Measurements from ENCODE around the gene SCN3A.

SCN3A gene

DNA sequence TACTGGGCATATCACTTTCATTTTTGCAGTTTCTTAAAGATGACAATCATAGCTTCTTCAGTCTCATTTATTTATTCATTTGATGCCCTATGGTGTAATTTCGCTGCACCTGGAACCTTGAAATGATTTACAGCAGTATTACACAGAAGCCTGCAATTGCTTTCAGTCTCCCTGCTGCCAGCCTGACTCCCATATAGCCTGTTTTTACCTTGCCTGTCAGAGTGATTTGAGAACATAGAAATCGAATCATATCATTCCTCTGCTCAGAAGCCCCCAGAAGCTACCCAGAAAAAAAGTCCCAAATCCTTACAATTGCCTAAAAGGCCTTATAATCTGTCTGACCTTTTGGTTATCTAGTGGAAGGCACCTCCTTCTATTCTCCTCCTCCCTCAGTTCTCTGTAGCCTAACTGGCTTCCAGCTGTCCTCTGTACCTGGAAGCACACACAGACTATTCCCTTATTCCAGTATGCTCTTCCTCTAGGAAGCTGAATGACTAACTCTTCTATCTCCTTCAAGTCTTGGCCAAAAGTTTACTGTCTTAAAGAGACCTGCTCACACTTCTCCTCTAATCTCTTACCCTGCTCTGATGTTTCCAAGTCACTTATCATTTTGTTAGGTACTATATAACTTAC, 12.6 kb downstream of the SCN3A start:
- no peak for DNase-seq (ENCODE audit: low spot score)

DNA sequence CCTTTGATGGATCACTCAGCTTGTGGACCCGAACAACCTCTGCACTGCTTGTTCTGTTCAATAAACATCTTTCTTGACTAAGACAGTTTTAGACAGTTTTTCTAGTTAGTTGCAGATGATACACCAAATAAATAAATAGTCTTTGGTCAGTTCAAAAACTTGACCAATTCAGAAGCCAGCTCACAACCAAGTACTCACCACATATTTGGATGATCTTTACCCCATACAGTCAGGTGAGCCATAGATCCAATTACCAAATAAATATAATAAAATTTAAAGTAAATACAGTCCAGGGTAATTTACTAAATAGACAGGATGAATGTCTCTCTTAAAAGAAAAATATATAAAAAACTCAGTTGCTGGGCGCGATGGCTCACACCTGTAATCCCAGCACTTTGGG, 18.2 kb downstream of the SCN3A start:
- DNase-seq (ENCODE audit: low spot score), result no peak

DNA sequence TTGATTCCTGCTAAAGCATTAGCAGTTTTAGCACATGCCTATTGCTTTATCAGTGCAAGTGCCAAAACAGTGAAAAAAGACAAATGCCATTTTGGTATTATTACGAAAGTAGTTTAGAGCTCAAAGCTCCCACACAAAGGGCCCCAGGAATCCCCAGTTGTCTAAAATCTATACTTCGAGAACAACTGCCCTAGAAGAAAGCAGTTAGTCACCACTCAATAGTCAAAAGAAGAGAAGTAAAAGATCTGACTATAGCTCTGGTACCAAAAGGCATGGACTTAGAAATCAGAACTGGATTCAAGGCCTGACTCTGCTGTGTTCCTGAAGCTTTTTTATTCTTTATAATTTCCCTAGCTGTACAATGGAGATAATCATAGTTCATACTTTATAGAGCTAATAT, 21.8 kb downstream of the SCN3A start:
- DNase-seq (ENCODE audit: low spot score), result no peak

DNA sequence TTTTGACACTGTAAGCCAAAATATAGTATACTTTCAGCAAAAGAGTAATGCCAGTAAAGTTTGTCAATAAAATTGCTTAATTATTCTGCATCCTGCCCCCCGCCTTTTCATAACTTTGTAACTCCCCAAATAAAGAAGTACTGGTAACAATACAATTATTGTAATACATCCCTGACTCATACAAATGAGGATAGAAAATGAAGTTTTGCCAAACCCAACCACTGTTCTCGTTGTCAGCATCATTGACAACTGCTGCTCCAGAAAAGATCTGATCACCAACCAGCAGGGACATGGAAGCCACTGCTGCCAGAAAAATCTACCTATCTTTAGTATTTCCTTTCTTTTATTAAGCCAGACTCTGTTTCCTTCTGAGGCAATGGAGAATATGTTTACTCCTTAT, 27.1 kb downstream of the SCN3A start:
- DNase-seq (ENCODE audit: low spot score), result no peak

DNA sequence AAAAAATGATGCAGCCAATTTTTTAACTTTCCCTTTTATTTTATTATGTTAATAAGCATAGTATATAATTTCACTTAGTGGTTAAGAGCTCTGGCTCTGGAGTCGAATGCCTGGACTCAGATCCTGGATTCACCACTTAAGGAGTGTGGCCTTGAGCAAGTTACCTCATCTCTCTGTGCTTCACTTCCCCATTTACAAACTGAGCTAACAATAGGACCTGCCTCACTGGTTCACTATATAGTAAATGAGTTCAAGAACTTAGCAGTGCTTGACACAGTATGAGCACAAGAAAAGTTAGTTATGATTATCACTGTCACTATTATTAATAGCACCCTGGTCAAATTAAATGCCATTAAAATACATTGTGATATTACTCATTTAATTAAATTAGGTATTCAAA, 30.6 kb downstream of the SCN3A start:
- no peak for DNase-seq (ENCODE audit: low spot score)

DNA sequence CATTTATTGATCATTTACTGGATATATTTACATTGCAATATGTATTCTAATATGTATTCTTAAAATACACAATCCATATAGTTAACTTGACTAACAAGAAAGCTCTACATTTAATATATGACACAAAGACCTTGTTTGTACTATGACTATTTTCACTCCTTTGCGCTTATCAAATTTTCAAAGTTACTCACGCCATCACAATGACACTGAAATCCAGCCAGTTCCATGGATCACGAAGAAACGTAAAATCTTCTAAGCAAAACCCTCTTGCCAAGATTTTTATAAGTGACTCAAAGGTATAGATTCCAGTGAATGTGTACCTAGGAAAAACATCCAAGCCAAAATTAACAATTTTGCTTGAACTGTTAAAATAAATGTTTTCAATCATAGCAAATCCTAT, 39.6 kb downstream of the SCN3A start:
- no peak for DNase-seq (ENCODE audit: low spot score)

DNA sequence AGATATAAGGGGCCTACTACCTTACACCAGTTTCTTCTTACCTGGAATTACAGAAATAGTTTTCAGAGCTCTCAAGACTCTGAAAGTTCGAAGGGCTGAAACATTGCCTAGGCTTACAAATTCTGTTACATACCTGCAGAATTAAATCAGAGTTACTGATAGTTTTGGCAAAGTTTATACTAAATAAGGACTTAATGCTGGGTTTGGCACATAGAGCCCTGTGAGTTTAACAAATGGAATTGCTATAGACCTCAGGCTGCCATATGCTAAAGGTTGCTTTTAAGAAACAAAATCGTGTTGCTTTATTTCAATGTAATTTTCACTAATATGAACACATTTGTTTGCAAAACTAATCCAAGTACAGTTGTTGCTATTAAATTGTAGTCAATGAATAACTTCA, 40.1 kb downstream of the SCN3A start:
- DNase-seq (ENCODE audit: low spot score), result no peak

DNA sequence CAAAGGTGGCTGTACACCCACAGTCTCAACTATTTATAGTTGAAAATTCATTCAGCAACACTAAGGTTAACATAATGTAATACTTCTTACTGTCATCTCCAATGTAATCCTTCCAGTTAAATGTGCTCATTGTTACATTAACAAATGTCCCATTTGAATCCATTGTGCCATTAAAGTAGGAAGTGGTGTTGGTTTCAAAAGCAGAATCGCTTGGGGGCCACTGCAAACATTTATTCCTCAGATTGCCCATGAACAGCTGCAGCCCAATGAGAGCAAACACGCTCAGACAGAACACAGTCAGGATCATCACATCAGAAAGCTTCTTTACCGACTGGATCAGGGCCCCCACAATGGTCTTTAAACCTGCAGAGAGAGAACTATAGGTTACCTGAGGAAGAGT, 41.4 kb downstream of the SCN3A start:
- no peak for DNase-seq (ENCODE audit: low spot score)

DNA sequence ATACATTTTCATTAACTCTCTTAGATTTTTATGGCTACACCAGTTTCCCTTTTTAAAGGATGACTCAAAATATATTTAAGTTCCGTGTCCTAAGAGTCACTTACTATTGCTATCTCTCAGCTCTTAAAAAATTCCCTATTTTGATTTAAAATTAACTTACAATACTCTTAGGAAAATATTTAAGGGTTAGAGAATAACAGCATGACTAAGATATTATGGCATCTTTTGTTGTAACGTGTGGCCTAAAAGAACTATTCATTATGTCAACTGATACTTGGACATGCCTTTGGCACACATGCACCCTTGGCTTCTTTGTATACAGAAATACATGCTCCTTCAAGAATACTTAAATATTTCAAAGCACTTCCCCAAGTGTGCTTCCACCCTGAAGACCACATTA, 42.3 kb downstream of the SCN3A start:
- peak; percentile 35 for DNase-seq (ENCODE audit: low spot score)

DNA sequence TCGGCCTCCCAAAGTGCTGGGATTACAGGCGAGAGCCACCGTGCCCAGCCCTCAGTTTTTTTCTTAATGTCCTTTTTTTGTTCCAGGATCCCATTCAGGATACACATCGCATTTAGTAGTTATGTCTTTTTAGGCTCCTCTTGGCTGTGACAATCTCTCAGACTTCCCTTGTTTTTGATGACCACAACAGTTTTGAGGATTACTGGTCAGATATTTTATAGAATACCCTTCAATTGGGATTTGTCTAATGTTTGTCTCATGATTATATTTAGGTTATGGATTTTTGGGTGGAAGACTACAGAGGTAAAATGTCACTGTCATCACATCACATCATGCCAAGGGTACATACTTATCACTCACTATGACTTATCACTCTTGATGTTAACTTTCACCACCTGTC, 46.7 kb downstream of the SCN3A start:
- DNase-seq (ENCODE audit: low spot score), result no peak

DNA sequence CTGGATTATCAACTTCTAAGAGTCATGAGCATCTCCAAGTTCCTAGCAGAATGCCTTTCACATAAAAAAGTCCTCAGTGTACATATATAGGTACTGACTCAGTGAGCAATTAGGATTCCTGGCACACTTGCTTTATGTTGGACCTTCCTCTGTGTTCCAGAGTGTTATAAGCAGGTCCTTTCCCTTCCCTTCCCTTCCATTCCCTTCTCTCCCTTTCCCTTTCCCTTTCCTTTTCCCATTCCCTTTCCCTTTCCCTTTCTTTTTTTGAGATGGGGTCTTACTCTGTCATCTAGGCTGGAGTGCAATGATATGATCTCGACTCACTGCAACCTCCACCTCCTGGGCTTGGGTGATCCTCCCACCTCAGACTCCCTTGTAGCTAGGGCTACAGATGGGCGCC, 48.7 kb downstream of the SCN3A start:
- no peak for DNase-seq (ENCODE audit: low spot score)

DNA sequence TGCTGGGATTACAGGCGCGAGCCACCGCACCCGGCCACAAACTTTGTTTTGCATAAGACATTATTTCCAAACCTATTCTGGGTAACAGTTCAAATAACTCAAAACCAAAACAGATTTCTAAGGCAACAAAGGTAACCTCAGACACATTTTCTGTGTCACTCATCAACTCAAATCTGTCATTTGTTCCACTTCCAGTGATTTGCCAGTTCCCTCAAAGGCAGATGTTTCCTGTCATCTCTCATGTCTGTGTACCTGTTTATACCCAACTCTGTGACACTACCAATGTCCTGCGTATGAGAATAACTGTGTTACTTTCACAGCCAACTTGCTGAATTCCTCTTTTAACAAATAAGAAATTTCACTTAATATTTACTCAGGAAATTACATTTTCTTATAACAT, 54.4 kb downstream of the SCN3A start:
- DNase-seq (ENCODE audit: low spot score), result no peak

DNA sequence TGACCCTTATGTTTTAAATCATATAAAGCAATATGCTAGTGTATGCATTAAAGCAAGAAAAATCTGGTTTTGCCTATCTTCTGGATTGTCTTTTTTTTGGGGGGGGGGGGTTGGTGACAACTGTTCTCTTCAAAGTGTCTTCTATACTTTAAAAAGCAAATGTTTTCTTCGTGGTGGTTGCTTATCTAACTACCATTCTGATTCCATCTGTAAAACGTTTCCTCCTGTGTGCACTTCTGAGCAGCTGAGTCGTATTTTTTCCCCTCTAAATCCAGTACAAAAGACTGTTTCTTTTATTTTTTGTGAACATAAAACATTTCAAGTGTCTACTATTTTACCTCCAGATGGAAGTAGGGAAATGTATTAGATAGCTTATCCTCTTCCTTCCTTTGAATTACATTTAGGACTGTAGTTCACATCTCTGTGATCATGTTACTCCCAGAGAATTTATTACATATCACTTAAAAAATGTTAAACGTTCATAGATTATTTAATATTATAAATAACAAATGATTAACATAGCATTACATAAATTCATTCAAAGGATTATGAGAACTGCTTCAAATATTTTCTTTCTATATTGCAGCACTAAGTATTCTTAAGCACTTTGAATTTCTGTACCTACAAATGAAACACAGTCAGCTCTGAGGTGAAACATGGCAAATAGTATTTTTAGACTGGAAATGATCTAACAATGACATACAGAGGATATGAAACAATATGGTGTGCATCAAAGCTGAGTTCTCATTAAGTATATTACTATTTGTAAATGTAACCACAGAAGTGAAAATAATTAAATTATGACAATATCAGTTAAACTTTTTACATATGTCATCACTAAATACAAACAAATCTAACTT, 56.4 kb downstream of the SCN3A start:
- no peak for DNase-seq (ENCODE audit: low spot score)

DNA sequence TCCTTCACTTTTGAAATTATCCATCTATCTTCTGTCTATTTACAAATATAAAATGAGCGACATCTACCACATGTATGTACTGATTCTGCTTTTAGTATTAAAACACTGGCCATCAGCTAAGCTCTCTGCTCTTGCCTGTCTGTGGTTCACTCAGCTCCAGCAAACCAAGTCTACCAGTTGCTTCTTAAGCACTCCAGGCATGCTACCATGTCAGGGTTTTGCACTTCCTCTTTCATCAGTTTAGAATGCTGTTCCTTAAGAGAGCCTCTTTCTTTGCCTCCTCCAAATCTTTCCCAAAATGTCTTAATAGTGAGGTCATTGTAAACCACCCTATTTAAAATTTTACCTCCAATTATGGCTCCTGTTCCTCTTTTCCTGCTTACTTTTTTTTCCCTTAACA, 59.5 kb downstream of the SCN3A start:
- no peak for DNase-seq (ENCODE audit: low spot score)

DNA sequence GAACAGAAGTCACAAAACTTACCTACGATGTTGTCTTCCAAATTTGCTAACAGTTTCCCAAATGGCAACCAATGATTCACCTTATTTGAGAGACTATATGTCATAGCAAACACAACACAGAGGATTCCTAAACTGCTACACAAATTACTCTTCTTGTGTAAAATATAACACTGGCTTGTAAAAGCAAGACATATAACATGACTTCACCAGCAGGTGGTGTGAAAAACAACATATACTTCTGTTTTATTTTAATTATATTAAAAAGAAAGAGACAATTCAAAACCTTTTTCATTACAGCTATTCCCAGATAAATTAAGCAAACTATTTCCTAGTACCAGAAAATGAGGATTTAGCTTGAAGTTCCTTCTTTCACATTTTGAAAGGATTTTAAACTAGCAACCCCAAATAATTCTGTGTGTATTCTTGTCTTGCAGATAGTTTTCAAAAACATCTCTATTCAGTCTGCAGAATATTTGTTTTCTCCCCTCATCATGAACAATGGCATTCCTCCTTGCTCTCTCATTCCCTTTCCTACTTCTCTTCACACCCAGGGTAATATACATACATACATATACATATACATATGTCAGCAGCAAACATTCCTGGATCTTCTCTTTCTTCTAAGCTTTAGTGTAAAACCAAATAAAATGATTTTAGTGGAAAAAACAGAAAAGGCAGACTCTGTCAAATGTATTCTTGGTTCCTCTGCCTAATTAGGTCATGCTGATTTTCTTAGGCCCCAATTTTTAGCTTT, 62.1 kb downstream of the SCN3A start:
- DNase-seq (ENCODE audit: low spot score), result no peak

DNA sequence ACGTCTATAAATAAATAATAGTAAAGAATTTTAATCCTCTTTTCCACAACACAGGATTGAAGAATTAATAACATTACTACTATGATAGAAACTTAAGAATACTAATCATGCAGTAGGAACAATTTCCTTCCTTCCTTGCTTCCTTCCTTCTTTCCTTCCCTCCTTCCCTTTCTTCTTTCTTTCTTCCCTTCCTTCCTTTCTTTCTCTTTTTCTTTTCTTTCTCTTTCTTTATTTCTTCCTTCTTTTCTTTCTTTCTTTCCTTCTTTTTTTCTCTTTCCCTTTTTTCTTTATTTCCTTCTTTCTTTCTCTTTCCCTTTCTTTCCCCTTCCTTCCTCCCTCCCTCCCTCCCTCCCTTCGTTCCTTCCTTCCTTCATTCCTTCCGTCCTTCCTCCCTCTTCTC, 77.6 kb downstream of the SCN3A start:
- DNase-seq (ENCODE audit: low spot score), result no peak

DNA sequence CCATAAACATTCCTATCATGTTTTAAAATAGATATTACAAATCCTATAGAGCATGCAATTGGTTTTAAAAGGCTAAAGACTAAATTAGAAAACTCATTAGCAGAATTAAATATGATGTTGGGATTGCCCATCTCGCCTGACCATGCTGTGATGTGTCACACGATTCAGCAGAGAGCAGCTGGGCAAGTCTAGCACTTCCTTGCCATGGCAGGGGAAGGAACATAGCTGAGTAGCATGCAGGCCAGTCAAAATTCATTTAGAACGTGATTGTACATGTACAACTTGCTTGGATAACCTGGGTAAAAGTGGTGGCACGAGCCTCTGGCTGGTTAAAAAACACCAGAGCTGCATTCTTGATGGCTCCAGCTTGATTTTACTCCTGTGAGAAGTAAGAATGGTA, 81.3 kb downstream of the SCN3A start:
- DNase-seq (ENCODE audit: low spot score), result no peak

DNA sequence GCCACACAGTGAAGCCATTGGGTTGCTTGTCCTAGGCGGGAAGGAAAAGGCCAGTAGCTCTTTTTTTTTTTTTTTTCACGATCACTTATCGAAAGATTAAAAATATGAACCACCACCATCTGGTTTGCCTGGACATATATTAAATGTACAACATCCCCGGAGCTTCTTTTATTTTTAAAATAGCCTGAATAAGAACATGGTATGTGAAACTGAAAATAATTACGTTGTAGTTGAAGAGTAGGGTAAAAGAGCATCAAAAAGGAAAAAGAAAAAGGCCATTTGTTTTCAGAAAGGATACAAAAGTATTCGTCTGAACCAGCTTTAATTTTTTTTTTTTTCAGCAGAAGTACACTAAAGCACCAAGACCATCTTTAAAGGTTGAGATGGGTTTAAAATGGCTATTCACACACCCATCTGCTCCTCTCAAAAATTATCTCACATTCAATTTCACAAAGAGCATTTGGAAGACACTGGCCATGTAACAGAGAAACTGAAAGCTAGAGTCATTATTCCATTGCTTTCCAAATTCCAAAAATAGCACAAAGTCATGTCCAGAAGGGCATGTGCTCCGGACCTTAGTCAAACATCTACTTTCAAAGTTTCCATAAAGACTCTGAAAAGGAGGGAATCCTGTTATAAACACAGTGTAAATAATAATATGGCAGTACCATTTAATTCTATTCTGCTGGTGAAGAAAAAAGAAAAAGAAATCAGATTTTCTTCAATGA, 82.9 kb downstream of the SCN3A start:
- peak; percentile 8 for DNase-seq (ENCODE audit: low spot score)

DNA sequence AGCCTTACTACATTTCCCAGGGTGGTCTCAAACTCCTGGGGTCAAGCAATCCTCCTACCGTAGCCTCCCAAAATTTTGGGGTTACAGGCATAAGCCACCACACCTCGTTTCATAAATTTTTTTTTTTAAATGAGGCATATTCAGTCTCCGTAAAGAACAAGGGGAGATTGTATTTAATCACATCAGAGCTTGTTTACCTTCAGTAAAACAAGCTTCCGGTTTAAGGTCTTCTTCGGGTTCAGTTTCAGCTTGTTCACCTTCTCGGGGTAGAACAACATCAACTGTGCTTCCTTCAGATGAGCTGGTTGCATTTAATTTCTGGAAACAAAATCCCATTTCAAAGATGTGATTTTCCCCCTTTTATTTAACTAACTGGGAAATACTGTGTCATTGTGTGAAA, 88.6 kb downstream of the SCN3A start:
- no peak for DNase-seq (ENCODE audit: low spot score)

DNA sequence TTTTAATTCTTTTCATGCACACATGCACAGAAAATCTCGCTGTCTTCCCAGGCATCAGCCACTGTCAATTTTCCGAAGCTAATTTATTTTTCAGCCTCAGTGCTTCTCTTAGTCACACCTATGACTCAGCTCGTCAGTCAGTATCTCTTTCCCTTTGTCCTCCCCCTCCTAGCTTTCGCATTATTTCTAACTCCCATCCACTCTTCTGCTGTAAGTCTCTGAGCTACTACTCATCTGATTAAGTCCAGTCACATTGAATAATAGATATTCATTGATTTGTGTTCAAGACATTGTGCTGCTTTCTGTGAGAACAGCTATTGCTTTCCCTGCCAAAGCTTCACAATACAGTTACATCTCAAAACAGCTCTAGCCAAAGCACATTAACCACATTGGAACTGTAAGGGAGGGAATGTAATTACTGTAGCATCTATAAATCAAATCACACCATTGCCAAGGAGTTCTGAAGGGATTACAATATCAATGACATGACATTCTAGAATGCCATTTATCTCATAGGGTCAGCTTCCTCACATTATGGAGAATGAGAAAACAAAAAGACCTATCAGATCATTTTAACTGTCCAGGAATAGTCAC, 89.4 kb downstream of the SCN3A start:
- DNase-seq (ENCODE audit: low spot score), result peak; percentile 32

DNA sequence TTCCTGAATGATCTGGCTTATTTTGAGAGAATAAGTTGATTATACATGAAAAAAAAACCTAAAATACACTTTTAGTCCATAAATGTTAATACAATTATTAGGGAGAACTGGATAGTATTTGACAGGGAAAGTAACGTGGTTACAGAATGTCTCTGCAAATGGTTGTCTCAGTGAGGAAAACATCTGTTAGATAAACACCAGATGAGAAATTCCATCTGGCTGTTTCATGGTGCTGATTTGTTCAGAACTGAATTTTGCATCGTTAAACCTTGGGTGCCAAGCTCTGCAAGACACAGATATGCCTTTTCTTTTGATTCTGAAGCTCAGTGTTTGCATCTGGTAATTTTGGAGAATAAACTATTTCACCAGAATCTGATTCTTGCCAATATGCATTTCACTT, 90.4 kb downstream of the SCN3A start:
- DNase-seq (ENCODE audit: low spot score), result peak; percentile 12

DNA sequence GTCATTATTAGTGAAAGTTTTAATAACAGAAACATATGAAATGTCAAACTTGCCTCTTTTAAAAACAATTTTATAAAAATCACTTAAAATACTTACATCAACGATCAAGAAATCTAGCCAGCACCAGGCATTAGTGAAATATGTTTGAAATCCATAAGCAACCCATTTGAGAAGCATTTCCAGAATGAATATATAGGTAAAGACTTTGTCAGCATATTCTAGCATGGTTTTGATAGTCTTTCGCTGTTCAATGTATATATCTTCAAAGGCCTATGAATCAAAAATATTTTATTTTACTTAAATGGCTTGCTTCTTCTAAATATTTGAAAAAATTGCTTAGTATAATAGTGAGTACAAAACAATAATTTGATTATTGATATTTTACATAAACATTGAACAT, 91.1 kb downstream of the SCN3A start:
- no peak for DNase-seq (ENCODE audit: low spot score)

Data from hepatic stellate cell (primary cell).